ENCODE data around the gene SAMD13.

SAMD13 gene

DNA sequence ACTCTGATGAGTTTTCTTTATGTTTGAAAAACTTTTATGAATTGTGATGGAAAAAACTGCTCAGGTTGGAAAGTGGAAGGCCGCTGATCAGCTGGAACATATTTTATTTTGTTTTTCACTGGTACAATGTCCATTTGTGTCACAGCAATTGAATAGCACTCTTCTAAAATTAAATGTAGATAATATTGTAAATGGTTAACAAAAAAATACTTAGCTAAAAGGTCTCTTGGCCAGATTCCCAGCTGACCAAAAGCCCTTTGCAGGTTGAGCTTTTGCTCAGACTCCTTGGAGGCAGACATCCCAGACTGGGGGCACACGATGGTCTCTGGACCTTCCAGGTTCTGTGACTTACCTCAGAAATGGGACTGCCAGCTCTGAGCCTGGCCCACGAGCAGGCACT lies 26.3 kb downstream of the SAMD13 start:
- H3K4me3 ChIP-seq = no peak overlapping the region
- H3K27ac ChIP-seq = no peak overlapping the region

DNA sequence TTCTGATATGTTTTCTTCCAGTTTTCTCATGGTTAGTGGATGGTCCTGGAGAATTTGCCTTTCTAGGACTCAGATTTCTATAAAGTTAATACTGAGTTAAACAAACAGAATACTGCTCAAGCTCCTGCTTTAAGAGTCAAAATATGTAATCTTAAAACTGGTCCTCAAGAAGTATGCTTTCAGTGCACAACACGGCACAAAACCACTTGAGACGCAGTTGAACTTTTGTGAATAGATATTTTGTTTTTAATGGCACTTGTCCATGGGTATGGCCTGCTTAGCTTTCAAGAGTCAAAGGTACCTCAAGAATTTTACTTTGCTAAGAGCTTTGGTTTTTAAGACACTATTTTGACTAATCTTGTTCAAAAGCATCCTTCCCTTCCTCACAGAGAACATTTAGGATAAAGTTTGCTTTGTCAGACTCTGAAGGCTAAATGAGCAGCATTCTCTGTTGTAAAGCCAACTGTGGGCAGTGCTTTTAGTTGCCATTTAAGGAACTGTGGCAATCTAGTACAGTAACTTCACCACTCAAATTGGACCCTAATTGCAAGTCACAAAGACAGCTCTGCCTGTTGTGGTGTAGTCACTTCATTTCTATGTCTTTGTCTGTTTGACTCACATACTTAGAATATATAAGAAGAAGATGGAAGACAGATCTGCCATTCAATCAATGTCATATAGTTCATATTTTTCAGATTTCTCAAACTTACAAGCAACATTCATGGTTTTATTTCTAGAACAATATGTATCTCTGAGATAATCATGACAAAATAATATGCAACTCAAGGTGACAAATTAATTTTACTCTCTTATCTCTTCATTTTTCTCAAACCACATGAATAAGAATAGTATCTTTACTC lies 28.8 kb downstream of the SAMD13 start:
- no peak overlapping the region for H3K27ac ChIP-seq
- no peak overlapping the region for H3K4me3 ChIP-seq

DNA sequence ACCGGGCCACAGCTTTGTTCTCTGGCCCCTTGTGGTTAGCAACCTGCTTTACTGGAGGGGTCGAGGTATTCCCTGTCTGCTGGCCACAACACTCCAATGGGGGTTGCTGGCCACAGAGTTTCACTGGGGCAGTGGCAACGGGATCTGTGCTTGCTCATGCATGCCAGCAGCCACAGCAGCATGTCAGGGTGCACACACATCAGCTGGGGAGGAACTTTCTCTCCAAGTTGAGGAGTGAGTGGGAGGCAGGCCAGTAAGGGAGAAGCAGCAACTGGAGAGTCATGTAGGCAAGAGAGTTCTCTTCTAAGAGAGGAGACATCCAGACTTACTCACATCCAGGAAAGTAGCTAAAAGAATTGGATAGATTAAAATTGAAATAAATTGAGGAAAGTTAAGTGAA lies 38.0 kb downstream of the SAMD13 start:
- Histone ChIP-seq H3K4me3 (no peak overlapping the region), H3K27ac (no peak overlapping the region)

GRCh38 chr1:84344286-84344685 lies 42.8 kb downstream of the SAMD13 start:
- no peak overlapping the region for H3K4me3 ChIP-seq
- H3K27ac ChIP-seq = no peak overlapping the region

GRCh38 chr1:84345220-84345619 lies 43.7 kb downstream of the SAMD13 start:
- no peak overlapping the region for H3K4me3 ChIP-seq
- no peak overlapping the region for H3K27ac ChIP-seq

GRCh38 chr1:84347271-84347931 lies 45.9 kb downstream of the SAMD13 start:
- Histone ChIP-seq H3K4me3 (no peak overlapping the region), H3K27ac (no peak overlapping the region)

GRCh38 chr1:84347932-84348555 lies 46.5 kb downstream of the SAMD13 start:
- Histone ChIP-seq H3K27ac (no peak overlapping the region), H3K4me3 (no peak overlapping the region)

- Histone ChIP-seq H3K27ac (no peak overlapping the region), H3K4me3 (no peak overlapping the region)
These were observed 47.3 kb downstream of the SAMD13 start for GRCh38 chr1:84348759-84349158.

DNA sequence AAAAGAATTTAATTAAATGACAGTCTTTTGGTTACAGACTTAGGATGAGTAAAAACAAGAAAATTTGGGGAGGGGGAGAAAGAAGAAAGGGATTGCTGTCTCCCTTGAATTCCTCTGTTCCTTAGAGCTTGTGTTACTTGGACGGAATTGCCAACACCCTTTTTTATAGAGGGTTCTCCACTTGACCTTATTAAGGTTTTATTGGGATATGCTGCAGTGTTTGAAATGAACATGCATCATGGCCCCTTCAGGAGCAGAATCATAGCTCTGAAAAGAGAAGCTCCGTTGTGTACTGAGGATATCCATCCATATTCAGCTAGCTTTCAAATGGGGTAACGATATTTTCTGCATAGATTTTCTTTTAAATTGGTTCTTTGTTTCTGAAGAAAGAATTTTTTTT lies 48.6 kb downstream of the SAMD13 start:
- Histone ChIP-seq H3K4me3 (no peak overlapping the region), H3K27ac (no peak overlapping the region)

DNA sequence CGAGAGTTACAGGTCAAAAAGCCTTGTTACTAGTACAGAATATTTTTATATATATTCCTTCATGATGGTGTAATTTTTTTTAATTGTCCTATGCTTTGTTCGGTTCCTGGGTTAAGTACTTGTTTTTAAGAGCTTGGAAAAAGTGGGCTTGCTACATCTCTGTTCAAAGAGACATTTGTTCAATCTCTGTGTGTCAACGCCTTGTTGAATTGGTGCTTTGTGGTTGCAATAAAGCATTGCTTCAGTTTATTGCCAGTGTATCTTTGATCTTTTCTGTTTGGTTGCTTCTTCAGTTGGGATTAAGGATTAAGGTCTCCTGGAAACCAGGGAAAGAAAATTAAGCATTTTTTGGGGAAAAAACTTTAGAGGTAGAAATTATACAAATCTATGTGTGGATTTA lies 49.0 kb downstream of the SAMD13 start:
- Histone ChIP-seq H3K4me3 (no peak overlapping the region), H3K27ac (no peak overlapping the region)

DNA sequence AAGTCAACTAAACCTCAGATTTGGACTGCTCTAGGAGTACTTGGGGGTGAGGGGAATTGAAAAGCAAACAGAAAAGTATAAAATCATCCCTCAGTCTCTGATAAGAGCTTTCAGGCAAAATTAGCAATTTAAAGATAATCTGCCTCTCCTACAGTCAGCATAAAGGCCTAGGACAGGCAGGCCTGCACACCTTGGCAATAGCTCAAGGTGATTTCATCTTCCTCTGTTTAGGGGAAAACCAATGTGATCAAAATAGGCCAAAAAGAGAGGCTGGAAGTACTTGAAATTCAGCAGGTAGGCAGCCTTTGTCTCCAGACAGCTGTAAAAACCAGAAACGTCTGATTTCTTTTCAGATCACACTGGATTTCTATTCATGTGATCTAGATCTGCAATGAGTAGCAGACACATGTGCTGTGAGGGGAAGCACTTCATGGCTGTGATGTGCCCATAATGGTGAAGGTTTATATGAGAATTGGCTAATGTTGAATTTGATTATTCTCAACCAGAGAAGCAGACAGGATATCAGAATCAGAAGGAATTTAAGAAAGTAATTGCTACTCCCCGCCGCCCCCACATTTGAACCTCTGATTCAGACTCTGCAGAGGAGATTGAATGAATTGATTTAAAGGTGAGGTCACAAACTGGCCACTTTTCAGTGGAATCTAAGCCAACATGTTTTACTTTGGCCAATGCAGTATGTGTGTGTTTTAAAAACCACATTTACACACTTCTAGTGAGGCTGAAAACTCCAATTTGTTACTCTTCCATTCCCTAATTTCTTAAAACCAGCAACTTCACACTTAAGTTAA lies 51.0 kb downstream of the SAMD13 start:
- Histone ChIP-seq H3K4me3 (no peak overlapping the region), H3K27ac (peak overlapping the region in 1 of 21 experiments; percentile 20)

GRCh38 chr1:84353695-84354094 lies 52.2 kb downstream of the SAMD13 start:
- no peak overlapping the region for H3K27ac ChIP-seq
- H3K4me3 ChIP-seq = no peak overlapping the region

GRCh38 chr1:84355556-84355955 lies 54.0 kb downstream of the SAMD13 start:
- Histone ChIP-seq H3K27ac (no peak overlapping the region), H3K4me3 (no peak overlapping the region)

- no peak overlapping the region for H3K4me3 ChIP-seq
- no peak overlapping the region for H3K27ac ChIP-seq
These were observed 55.4 kb downstream of the SAMD13 start for GRCh38 chr1:84356881-84357280.

- H3K4me3 ChIP-seq = no peak overlapping the region
- H3K27ac ChIP-seq = no peak overlapping the region
These were observed 57.2 kb downstream of the SAMD13 start for GRCh38 chr1:84358695-84359094.

GRCh38 chr1:84360316-84360715 lies 58.8 kb downstream of the SAMD13 start:
- no peak overlapping the region for H3K27ac ChIP-seq
- no peak overlapping the region for H3K4me3 ChIP-seq

DNA sequence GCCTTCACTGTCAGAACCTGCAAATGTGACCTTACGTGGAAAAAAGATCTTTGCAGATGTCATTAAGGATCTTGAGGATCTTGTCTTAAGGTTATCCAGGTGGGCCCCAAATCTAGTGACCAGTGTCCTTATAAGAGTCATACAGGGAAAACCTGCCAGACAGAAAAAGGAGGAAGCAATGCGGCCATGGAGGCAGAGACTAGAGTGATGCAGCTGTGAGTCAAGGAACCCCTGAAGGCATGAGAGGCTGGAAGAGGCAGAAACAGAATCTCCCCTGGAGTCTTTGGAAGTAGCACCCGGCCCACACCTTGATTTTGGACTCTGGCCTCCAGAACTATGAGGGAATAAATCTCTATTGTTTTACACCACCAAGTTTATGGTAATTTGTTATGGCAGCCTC lies 60.3 kb downstream of the SAMD13 start:
- no peak overlapping the region for H3K27ac ChIP-seq

GRCh38 chr1:84363019-84363418 lies 61.5 kb downstream of the SAMD13 start:
- Histone ChIP-seq H3K27ac (peak overlapping the region in 4 of 21 experiments; percentile 32 to 70 (median 46)), H3K4me3 (no peak overlapping the region)

More for the DNA sequence above, 60.3 kb downstream of the SAMD13 start:
- no peak overlapping the region for H3K4me3 ChIP-seq

- Histone ChIP-seq H3K4me3 (no peak overlapping the region), H3K27ac (peak overlapping the region in 1 of 21 experiments; percentile 32)
These were observed 62.1 kb downstream of the SAMD13 start for GRCh38 chr1:84363622-84364021.
